Activated T-cell treated with anti-CD3 and anti-CD28 coated beads for 1 hour (primary cell): ENCODE data around the gene GSTM2.

ENCODE experiments used
- DNase-seq: peaks from one replicate; pipeline ENCODE4 v3.0.0-alpha.2; 2020; ENCODE audit warnings: low read depth

Gene GSTM2

GRCh38 chr1:109667452-109668122 is at the start of gene GSTM2:
Gene GSTM2, plus strand, starts transcription at chr1:109668057. Its CDS starts 59 bp downstream, at chr1:109668116.
- DNase-seq: peak; percentile 71

GRCh38 chr1:109618661-109619575 is 48.9 kb upstream of the GSTM2 start:
- DNase-seq: no peak

GRCh38 chr1:109619576-109620400 is 48.1 kb upstream of the GSTM2 start, which contains the start of the genes AMPD2 and GNAT2:
Gene AMPD2, plus strand, starts transcription at chr1:109619837. Its CDS starts 1,339 bp downstream, at chr1:109621176.
Gene GNAT2, minus strand, starts transcription at chr1:109619616. Its CDS starts 6,746 bp downstream, at chr1:109612870.
- peak; percentile 53 for DNase-seq

GRCh38 chr1:109620401-109620791 is 47.5 kb upstream of the GSTM2 start:
- no peak for DNase-seq

GRCh38 chr1:109620841-109621286 is 47.0 kb upstream of the GSTM2 start:
- DNase-seq: peak; percentile 97

- no peak for DNase-seq
Measured at GRCh38 chr1:109621379-109622136, 46.3 kb upstream of the GSTM2 start.

- no peak for DNase-seq
Measured at GRCh38 chr1:109622137-109622892, 45.5 kb upstream of the GSTM2 start.

GRCh38 chr1:109622895-109623294 is 45.0 kb upstream of the GSTM2 start:
- no peak for DNase-seq

GRCh38 chr1:109623601-109624161 is 44.2 kb upstream of the GSTM2 start:
- no peak for DNase-seq

GRCh38 chr1:109624201-109625010 is 43.5 kb upstream of the GSTM2 start:
- DNase-seq: no peak

- DNase-seq: no peak
Measured at GRCh38 chr1:109625176-109625575, 42.7 kb upstream of the GSTM2 start.

- no peak for DNase-seq
Measured at GRCh38 chr1:109625601-109626560, 42.0 kb upstream of the GSTM2 start.

- no peak for DNase-seq
Measured at GRCh38 chr1:109626682-109627408, 41.0 kb upstream of the GSTM2 start.

GRCh38 chr1:109627692-109628399 is 40.0 kb upstream of the GSTM2 start:
- no peak for DNase-seq

GRCh38 chr1:109628540-109629321 is 39.1 kb upstream of the GSTM2 start:
- no peak for DNase-seq
